GM18498 (cell line): ENCODE results near the gene CRIM1.

Source experiments
- ATAC-seq: cut with Tn5 transposase; IDR thresholded peaks from one replicate; pipeline ENCODE4 v1.9.1; 2021; ENCODE audit warnings: mild to moderate bottlenecking, moderate library complexity; ENCODE audit not compliant: unreplicated experiment

Gene CRIM1

DNA sequence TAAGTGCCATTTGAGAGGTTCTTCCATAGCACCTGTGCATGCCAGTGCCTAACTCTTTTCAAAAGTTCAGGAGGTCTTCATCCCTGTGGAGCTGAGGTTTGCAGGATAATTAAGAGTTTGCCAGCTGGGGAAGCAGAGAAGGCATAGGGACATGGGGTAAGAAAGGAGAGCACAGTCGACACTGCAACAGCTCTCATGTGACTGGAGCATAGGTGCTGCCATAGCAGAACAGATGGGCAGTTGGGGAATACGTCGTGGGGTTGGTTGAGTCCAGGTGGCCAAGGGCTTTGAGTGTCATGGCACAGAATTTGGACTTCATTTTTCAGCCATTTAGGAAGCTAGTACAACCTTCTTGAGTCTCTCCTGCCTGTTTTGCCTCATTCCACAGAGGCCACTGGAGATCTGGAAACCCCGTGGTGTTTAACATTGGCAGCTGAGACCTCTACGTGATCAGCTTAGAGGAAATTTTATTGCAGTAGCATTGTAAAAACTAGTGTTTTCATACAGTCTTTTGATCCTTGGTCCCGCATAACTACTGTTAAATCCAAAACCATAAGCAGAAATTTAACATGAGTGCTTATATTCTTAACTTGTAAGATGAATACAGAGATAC is 65.1 kb downstream of the CRIM1 start:
- ATAC-seq: no peak

DNA sequence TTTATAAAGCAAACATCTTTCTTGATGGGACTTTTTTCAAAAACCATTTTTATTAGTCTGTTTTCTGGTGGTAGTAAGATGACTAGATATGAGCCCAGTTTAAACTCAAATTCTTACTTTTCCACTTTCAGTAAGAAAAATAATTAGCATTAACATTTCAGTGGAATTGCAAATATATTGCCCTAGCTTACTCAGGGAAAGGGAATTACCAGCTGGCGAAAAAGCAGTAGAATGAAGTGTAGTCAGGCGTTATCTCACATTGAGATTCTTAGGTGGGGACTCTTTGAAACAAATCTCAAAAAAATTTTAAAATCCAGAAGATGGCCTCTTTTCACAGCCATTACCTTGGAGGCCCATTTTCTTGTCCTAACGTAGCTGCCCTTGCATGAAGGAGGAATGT is 65.8 kb downstream of the CRIM1 start:
- no peak for ATAC-seq

GRCh38 chr2:36423172-36423571 is 67.6 kb downstream of the CRIM1 start:
- no peak for ATAC-seq

DNA sequence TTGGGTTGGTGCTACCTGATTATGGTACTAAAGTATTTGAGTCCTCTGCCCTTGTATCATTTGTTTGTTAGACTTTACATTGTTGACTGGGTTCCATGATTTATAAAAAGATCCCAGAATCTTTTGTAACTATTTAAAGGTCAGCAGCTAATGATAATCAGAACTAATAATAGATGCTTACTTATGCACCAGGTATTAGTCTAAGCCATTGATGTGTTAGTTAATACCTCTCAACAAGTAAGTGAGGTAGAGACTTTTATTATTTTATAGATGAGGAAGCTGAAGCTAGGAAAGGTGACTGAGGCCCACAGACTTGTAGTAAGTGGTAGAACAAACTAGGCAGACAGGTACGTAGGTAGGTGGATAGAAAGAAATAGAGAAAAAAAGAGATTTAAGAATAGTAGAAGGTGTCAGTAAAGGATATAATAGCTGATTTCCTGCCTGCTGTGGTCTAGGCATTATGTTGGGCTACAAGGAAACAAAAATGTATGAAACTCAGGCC is 68.1 kb downstream of the CRIM1 start:
- ATAC-seq: no peak

DNA sequence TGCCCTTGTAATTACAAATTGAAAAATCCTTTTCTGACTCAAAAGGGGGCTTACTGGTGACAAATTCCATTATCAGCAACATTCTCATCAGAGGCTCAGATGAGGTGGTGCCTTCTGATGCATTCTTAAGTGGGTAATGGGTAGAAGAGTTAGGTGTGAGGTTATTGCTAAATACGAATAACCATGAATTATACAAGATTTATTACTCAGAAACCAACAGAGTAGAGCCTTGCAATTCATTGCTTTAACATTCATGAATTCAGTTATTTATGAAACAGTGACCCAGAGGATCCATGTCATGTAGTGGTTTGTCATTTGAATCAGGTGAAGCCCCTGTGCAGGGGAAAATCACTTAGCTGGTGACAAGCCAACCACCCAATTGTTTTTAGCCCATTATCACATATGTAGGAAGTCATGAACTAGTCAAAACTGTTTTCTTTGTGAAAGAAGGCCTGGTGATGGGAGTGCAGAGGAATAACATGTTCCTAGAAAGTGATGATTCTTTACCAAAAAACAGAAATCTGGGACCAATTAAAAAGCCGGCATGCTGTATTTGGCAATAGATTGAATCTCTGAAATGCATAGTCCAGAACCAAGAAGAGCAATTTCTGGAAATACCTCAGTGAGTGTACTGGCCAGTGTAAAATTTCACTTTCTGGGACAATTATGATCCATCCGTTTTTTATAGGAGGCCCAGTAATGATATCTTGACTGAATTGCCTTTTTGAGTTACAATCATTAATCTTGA is 70.2 kb downstream of the CRIM1 start:
- no peak for ATAC-seq

- no peak for ATAC-seq
These were observed 72.2 kb downstream of the CRIM1 start for GRCh38 chr2:36427790-36428243.

- ATAC-seq: no peak
These were observed 75.0 kb downstream of the CRIM1 start for GRCh38 chr2:36430549-36430948.

GRCh38 chr2:36432479-36432878 is 76.9 kb downstream of the CRIM1 start:
- ATAC-seq: no peak

DNA sequence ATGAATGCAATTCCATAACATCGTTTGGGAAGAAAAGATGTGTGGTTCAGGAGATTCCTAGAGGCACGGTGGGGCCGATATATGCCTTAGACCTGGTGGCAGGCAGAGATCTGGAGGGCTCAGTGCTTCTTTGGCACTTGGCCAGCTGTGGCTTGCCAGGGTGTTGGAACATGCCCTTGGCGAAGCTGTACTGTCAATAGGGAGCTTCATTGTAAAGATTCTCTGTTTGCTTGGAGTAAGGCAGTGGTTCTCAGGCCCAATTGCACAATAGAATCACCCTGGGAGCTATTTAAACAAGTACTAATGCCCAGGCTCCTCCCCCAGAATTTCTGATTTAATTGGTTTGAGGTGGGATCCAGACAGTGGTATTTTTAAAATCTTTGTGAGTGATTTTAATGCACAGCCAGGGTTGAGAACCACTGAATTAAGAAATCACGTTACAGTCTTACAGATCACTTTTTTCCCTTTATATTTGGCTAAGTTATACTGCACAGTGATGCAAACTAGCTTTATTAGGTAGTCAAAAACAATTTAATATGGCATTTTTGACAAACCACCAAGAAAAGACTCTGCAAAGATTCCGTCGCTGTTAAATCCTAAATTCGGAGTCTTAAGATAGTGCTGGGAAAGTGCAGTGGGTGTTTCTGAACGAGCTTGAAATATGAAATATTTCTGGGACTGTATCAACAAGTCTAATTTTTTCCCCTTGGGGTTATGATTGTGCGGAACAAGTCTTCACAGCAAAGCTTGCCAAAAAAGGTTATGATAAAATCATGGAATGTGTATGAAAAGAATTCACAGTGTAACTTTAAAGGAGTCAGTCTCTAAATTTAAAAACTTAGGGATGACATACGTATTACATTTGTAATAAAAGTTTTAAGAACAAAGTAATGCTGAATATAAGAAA is 78.0 kb downstream of the CRIM1 start:
- no peak for ATAC-seq

GRCh38 chr2:36438449-36438977 is 82.9 kb downstream of the CRIM1 start:
- no peak for ATAC-seq

DNA sequence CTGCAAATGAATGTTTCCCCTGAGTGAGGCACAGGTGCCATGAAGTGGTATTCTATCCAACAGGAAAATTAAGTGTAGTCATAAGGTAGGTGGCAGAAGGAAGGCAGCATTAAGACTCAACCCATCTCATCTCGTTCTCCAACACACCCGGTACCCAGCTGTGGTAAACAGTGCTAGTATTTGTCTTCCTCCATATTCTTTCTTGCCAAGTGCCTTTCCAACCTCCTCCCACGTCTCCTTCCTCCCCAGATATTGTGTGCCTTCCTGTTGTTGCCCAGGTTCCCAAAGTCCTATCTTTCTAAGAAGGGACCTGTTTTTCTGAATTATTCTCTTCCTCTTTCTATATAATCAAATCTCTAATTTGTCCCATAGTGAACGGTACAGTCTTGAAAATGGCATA is 83.5 kb downstream of the CRIM1 start:
- ATAC-seq: no peak

GRCh38 chr2:36441065-36441625 is 85.6 kb downstream of the CRIM1 start:
- ATAC-seq: no peak

GRCh38 chr2:36441816-36442215 is 86.2 kb downstream of the CRIM1 start:
- peak; percentile 67 for ATAC-seq

- ATAC-seq: no peak
These were observed 88.8 kb downstream of the CRIM1 start for GRCh38 chr2:36444216-36444936.

DNA sequence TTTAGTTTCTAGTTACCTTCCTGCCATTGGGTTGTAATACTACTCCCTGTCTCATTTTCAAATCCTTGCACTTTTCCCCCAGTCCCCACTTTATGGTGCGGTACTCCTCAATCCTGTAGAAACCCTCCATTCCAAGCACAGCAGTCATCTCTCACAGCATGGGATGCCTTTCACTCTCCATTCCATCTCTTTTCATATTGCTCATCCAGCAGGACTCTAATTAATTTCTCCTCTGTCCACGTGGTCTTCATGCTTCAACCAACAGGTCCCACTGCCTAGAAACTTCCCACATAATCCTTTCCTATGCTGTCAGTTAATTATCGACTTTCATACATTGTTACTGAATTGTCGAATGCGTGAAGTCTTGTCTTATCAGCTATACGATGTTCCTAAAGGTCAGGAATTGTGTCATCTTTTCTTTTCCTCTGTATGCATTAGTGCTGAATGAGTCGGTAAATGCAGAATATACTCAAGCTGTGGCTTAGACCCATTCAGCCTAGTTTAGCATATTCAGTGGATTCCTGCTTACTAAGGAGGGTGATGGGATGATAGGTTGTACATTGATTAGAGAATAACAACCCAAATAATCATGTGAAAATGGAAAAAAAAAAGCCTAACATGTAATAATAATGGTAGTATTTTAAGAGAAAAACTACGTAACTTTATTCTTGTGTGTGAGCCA is 89.7 kb downstream of the CRIM1 start:
- ATAC-seq: no peak

DNA sequence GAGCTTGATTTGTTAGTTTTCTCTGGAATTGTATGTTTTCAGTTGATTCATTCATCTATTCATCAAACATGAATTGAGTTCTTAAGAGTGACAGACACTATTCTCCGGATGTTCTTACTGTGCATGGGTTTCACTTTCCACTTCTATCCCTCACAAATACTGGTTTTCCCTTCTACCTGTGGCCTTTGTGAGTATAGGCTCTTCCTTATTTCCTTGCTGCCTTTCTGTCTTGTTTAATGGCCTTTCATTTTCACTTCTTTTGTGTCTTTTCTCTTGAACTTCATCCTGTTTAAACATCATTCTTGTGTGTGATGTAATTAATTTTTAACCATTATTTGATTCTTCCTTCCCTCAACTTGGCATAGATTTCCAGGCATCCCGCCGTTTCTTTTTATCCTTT is 90.7 kb downstream of the CRIM1 start:
- ATAC-seq: no peak

DNA sequence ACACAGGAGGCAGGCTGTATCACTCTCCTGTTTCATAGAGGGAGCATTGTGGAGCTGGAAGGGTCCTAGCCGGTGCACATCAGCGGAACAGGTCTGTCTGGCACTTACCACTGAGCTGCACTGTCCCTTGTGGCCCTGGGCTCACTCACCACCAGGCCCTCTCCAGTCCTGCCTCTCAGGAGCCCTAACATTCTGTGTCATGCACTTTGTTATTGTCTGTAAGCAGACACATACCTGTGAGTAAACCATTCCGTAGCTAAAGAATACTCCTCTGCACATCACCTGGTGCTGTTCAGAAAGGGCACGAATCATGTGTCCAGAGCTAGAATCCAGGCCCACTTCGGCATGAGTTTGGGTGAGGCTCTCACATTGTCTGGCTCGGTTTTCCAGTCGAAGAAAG is 93.6 kb downstream of the CRIM1 start:
- no peak for ATAC-seq

DNA sequence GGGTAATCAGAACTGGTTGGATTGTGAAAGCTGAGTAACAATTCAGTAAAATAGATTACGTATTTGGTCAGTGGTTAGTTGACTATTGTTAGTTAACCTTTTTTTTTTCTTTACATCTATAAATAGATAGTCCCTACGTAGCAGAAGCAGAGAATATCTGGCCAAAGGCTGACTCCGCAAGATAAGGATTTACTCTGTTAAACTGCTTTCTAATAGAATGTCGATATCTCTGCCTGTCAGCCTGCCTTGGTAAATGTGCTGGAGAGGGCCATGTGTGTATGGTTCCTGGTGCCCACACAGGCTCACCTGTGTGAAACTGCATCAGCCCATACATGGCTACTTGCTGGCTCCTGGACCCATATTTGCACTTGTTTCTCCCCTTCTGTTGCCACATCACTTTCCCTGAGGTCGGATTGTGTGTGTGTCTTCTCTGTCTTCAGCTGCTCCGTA is 94.4 kb downstream of the CRIM1 start:
- no peak for ATAC-seq

- ATAC-seq: no peak
These were observed 95.1 kb downstream of the CRIM1 start for GRCh38 chr2:36450466-36451196.
